Cardiac septum (tissue), 1 donor: Measurements from ENCODE around the gene PTPRD. TPM values are rescaled to one million over a fixed set of nuclear protein-coding genes. Genes with fewer than 3 reads are reported as not detected.
A peak's percentile ranks its signal among the peaks of the same experiment; 100 is the strongest.

Experiments
- DNase-seq: peaks from one replicate; pipeline ENCODE4 v3.0.0-alpha.2; 2020; ENCODE audit warnings: low spot score
- intact Hi-C: fragments of 100-400 bp; cut with DNase I; formaldehyde crosslinking; loops from one replicate; pipeline ENCODE4 v1.14.0; 2022
- total RNA-seq: library from RNA; stranded (reverse); fragmentation: NEBNext Ultra II Directional; extraction: Animal tissue kit (Norgen Biotek cat#: 25700); gene quantifications from one replicate; pipeline ENCODE4 v1.2.1, GENCODE V29; 2021
- donor health status: DM: no; HTN: no; CAD: no.

Gene PTPRD
- total RNA-seq, 1 donor from 2014 or later: 13.0 TPM

DNA sequence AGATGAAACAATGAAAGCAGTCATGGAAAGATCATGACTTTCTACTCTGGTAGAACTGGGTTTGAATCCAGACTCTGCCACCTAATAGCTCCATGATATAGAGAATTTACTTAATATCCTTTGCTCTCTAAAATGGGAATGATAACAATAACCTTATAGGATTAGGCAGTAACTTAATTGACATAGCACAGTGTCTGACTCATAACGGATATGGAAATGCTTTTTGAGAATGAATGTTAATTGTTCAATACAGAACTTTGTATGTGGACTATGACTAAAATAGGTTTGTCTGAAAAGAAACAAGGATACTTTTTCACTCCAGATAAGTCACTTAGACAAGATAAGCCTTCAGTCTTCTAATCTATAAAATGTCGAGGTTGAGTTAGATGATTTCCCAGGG, 330.7 kb downstream of the PTPRD start:
- no peak for DNase-seq
- intact Hi-C loops: no loop called here

DNA sequence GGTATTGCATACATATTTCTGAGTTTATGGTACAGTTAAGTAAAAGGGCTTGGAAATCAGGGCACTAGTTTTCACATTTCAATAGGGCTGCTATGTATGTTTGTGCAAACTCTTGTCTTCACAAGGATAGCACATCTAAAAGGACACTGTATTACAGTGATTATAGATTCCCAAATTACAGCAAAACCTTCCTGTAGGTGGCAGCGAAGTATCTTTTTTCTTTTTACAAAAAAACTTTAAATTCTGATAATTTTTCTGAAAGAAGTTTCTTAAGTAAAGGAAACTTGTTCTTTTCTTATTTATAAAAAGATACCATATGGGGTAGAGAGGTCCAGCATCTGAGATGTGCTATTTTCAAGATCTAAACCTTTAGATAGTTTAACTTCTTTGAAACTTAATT, 337.8 kb downstream of the PTPRD start:
- no peak for DNase-seq
- intact Hi-C loops: no loop called here

DNA sequence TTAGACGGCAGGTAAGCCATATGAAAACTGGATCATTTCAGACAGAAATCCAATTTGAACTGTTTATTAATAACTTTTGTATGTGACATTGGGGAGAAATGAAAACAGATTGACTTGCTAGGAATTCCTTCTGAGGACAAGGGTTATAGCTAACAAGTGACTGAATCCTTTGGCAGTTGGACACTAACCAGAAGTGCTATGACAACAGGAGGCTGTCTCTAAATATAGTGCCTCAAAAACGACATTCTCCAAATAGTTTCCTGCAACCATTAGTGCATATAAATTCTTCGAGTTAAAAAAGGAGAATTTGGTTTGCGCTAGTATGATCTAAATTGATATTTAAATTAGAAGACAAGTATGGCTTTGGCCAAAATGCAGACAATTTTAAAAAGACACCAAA, 338.6 kb downstream of the PTPRD start:
- intact Hi-C loops: no loop called here
- DNase-seq: no peak

DNA sequence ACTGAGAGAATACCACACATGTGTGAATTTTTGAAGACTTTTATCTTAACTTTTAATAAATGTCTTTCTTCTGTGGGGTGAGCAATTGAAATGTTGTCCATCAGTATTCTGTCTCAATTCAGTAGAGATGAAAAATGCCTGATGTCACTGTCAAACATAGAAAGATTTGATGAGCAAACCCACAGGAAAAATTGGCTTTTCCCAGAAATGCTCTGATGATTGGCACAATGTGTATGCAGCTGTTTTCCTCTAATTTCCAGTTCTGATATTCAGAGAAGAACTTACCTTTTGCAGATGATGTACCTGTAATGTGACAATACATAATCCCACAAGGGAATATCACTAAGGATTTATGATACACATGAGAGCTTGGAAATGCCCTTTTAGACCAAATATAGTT, 340.0 kb downstream of the PTPRD start:
- intact Hi-C loops: no loop called here
- no peak for DNase-seq

DNA sequence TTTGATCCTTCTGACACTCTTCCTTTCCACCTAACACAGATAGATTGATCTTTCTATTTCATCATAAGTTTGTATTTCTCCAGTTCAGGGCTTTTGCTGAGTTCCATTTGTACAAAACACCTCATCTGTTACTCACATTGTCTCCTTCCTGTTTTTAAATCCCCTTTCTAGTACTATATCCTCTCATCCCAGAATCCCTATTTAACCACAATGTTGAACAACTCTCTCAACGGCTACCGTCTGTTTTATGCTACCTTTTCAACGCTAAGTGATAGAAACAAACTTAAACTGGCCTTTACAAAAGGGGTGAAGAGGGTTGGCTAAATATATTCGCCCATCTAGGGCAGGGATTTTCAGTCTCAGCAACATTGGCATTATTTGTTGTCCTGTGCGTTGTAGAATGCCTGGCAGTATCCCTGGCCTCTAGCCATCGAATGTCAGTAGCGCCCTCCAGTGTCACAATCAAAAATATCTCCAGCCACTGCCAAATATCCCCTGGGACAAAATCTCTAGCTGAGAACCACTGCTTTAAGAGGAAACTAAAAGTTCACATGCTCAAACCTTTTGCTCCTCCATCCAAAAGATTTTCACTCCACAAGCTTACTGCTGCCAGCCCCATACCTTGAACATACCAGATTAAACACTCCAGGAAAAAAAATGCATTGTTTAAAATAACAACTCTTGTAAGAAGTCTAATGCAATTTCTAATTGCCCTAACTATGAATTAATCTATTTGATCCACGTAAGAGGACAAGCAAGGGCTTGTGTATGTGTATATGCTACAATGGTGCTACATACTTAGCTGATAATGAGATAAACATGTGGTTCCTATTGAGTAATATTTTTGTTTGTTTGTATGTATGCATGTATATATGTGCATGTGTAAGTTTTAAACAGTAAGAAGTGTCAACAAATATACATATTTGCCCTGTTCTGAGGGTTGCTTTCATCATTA, 344.0 kb downstream of the PTPRD start:
- intact Hi-C loops: loop anchor here (5.0 kb wide), 1 partner anchor 212 kb away; no protein-coding TSS in a partner anchor
- DNase-seq: no peak

DNA sequence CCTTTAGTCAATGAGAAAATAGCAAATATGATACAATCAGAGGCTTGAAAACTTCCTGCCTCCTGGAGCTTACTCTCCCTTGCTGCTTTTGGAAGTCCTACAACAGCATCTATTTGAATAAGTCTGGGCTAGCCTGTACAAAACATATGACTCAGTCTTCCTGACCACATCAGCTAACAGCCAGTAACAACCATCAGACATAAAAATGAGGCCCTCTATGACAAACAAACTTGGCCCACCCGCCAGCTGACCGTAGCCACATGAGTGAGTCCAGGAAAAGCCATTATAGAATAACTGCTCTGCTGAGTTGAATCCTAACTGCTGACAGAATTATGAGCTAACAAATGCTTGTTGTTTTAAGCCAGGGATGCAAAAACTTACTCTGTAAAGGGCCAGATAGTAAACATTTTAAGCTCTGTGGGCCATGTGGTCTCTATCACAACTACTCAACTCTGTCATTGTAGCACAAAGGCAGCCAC, 347.6 kb downstream of the PTPRD start:
- intact Hi-C loops: loop anchor here (5.0 kb wide), 1 partner anchor 208 kb away; no protein-coding TSS in a partner anchor

DNA sequence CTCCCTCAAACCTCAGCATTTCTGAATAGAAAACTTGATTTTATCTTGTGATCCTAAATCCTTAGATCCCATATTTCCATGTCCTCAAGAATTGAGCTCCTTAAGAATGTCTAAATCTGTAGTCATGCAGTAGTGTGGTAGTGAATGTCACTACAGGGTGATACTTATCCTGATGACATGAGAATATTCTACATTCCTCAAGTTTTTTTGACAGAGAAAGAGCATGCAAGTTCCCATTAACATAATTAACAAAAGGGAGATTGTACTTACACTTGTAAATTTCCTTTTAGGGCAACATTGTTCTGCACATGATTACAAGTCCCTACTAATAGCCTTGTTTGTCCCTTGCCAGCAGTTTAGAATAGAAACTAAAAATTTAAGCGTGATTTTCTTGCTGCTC, 352.3 kb downstream of the PTPRD start:
- intact Hi-C loops: no loop called here
- DNase-seq: no peak

More for the DNA sequence above, 347.6 kb downstream of the PTPRD start:
- no peak for DNase-seq

DNA sequence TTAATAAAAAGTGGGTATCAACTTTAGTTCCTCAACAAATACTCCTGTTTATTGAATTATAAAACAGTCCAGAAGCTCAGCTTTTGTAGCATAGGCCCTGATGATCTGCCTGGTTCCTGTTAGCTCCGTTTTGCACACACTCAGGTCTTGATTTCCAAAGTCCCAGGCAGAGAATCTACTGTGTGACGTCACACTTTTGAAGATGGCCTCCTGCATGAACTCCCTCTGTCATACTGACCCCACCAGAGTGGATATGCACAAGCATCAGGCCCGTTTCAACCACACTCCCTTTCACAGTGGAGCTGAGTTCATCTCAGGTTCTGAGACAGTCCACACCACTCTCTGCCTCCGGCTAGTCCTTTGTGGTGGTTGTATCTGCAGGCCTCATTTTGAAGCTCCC, 353.1 kb downstream of the PTPRD start:
- intact Hi-C loops: no loop called here
- no peak for DNase-seq

DNA sequence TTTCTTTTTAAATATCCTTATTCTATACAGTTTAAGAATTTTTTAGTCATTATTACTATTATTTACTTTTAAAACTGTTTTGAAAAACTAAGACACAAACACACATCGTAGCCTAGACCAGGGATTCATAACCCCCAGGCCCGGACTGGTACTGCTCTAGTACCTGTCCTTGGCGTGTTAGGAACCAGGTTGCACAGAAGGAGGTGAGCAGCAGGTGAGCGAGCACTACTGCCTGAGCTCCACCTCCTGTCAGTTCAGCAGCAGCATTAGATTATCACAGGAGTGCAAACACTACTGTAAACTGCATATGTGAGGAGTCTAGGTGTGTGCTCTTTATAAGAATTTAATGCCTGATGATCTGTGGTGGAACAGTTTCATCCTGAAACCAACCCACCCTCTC, 357.0 kb downstream of the PTPRD start:
- DNase-seq: no peak
- intact Hi-C loops: no loop called here

DNA sequence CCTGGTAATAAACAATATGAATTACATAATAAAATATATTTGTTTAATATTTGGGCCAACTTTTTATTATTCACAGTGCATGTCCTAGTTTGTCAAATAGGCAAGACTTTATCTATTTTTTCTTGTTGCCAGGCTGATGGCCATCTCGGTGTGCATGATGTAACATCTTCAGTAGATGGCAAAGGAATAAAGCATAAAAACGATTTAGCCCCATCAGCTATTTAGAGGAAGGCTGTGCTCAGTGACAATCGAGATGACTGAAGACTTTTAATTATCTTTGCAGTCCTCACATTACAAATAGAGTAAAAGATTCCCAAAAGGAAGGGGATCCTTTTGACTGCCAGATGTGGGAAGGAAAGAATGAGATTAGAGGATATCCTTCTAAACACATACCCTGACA, 358.5 kb downstream of the PTPRD start:
- intact Hi-C loops: no loop called here
- DNase-seq: no peak

DNA sequence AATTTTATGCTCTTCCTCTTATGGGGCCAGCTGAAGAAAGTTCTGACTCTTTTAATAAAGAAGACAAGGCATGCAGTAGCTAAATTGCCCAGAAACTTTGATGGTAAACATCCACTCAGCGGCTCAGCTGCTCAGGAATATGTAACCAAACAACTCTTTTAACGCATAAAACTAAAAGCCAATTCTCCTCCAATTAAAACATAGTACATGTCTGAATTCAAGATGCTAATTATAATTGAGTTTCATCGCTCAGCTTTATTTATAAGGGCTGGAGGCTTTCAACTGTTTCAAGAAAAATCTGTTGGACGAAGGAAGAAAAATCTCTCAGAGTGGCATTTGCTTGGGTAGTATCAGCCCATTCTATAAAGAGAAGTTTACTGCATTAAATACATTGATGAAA, 359.5 kb downstream of the PTPRD start:
- intact Hi-C loops: no loop called here
- no peak for DNase-seq

DNA sequence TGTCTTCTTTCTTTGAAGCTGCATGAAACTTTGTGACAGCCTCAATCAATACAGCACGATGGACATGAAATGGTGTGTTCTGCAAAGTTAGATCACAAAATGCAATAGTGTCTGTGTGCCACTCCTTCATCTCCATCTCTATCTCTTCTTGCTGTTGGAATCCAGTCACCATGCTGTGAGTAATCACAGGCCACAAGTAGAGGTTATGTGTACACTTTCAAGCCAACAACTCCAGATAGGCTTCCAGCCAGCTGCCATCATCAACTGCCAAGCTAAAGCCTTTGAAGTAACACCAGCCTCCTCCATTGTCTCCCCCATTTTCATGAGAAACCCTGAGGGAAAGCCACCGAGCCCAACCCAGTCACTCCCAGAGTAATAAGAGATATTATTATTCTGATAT, 360.6 kb downstream of the PTPRD start:
- intact Hi-C loops: no loop called here
- peak; percentile 83 for DNase-seq

DNA sequence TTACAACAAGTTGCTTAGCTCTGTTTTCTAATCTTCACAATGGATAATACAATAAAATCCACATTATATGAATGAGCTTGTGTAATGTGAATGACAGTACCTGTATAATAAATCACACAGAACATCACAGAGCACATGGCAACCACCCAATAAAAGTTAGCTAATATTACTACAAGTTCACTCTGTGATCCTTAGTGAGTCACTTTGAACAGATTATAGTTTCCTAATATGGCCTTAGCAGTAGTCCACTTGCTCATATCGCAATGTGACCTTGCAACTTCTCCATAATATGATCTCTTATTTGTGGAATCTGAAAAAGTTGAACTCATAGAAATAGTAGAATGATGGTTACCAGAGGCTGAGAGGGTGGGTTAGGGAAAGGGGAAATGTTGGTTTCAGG, 361.3 kb downstream of the PTPRD start:
- DNase-seq: no peak
- intact Hi-C loops: no loop called here

DNA sequence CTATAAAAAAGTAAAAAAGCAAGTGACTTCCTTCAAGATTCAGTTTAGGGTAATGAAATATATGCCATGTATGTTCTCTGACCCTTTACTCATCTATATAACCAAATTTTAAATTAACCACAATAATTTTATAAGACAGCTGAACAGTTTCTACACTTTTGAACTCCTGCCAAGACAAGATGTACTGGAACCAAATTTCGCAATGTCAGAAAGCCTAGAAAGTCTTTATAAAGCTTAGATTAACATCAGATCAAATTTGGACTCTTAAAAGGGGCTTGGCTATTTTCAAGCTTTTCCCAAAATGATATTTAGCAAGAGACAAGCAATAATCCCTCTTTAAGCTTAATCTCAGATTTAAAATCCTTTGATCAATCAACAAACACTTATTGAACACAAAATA, 362.6 kb downstream of the PTPRD start:
- intact Hi-C loops: no loop called here
- DNase-seq: no peak

DNA sequence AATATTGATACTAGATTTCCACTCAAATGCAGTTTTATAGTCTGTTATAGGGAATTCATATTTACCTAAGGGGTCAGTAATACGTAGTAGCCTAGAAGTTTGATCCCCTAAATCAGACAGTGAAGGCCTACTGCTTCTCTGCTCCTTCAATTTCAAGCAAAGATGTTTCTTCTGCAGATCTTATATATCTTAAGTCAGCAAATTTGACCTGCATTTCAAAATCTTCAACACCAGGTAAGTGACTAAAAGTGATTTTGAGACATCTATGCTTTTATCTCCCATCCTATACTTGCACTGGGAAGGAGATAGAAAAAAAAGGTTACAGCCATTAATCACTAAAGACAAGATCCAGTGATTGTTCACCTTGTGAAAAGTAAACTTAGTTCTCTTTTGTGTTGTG, 363.9 kb downstream of the PTPRD start:
- intact Hi-C loops: no loop called here
- no peak for DNase-seq

DNA sequence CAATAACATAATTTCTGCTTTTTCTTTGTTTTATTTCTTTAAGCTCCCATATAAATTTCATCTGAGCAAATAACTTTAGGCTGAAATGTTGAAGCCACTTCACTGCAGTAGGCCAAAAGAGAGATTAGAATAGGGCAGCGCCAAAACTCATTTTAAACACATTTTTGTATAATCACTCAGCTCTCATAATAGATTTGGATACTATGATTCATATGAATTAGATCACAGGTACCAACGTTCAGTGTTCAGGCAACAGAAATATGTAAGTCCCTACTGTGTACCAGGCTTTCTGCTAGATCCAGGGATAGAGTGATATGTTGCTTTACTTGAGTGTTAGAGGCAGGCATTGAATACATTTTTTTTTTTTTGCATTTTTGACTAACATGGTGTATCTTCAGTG, 370.5 kb downstream of the PTPRD start:
- intact Hi-C loops: no loop called here
- DNase-seq: no peak

DNA sequence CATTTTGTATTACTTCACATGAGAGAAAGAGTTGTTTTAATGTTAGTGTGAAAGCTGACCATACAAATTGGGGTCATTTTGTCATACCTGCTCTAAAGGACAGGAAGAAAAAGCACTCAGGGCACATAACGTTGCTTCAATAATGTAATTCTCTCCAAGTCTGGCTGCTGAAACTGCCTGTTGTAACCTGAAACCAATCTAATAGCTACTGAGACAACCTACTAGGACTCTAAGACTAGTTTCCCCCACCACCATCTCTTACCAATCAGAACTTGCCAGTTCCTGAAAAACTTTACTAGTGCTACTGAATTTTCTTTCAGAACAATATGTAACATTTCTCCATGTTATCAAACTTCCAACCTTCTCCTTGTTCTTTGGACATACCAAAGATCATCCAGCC, 374.7 kb downstream of the PTPRD start:
- intact Hi-C loops: no loop called here
- DNase-seq: no peak

DNA sequence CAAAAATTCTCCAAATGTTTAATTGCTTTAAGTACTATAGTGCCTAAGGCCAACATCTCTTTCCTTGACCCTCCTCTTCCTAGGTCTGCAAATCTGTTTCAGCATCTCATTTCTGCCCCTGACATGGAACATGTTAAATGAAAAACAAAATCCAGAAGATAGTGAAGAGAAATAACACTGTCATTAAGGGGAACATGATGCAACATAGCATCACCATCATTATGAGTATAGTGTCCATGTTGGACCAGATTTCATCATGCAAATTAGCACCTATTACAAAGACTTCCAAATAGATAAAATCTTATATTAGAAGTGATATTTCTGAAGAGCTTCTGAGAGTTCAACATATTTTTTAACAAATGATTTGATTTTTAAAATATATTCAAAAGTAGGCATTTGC, 375.2 kb downstream of the PTPRD start:
- DNase-seq: no peak
- intact Hi-C loops: no loop called here

DNA sequence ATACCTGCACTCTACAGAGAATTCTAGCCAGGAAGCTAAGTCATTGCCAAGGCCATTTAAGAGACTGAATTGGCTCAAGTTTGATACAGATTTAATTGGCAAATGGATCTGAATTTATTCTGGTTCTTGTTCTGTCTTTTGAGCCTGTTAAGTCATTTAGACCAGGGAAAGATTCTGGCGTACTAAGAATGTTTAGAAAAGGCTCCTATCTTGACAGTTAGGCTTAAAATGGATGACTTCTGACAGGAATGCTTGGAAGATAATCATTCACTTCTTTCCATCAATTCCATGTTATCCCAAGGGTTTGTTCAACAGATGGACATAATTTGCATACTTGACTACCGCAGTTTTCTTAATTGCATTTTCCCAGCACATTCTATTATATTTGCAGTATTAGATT, 376.6 kb downstream of the PTPRD start:
- intact Hi-C loops: no loop called here
- DNase-seq: no peak

DNA sequence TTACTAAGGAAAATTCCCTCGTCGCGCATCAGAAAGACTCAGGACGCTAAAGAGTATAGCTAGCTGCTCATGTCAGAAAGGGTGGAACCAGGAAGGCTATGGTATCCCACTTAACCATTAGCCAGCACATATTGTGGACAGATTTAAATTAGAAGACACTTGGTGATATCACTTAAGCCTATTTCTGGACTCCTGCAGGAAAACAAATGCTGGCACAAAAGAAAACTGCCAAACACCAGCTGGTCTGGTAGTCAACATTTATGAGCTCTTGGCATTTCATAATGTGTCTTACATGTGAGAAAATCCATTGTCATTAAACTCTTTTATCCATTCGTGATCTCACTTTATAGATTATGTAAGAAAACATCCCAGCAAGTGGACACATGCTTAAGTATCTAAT, 377.4 kb downstream of the PTPRD start:
- intact Hi-C loops: no loop called here

DNA sequence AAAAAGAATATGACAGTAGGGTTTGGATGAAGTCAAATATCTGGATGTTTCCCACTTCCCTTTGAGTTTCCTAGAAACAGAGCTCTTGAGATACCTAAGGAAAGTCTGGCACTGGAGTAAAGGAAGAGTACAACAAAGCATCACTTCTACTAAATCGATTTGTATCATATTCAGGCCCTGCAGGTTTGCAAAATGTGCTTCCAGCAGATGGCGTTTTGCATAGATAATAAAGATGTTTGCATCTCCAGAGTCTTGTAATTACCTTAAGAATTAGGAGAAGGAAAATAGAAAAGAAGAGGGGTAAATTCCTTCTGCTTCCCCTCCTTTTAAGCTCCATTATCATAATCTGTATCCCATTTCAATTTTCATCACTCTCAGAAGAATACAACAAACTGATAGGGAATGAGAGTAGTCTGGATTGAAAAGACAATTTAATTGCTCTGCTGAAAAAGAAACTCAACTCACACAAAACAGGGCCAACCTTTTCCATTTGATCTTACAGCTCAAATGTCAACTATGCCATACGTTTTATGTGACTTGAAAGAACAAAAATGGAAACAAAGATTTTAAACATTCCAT, 380.4 kb downstream of the PTPRD start:
- intact Hi-C loops: no loop called here
- no peak for DNase-seq

More for the DNA sequence above, 377.4 kb downstream of the PTPRD start:
- DNase-seq: no peak
